ENCODE data around the gene RNASEL.

RNASEL gene

GRCh38 chr1:182604175-182605164, 15.4 kb upstream of the RNASEL start, which contains the start of gene RGS16 (continued):
- no peak; the same call in 1 of the 2 replicates for TF ChIP-seq ZNF18 (tag by site-specific recombination; IDR thresholded peaks at IDR 0.05)
- TF ChIP-seq GFI1B (tag by site-specific recombination; IDR thresholded peaks at IDR 0.05), result peak; percentile 65; the same call in 1 of the 2 replicates
- peak; percentile 70 for TF ChIP-seq ZNF610 (tag by site-specific recombination; IDR thresholded peaks at IDR 0.05; ENCODE audit: borderline replicate concordance)
- no peak for TF ChIP-seq ZNF214 (tag by site-specific recombination; IDR thresholded peaks at IDR 0.05; ENCODE audit: borderline replicate concordance)
- TF ChIP-seq ZNF544 (tag by site-specific recombination; IDR thresholded peaks at IDR 0.05), result no peak
- TF ChIP-seq ZNF654 (tag by site-specific recombination; IDR thresholded peaks at IDR 0.05; ENCODE audit: low read depth), result no peak
- no peak for TF ChIP-seq ZNF514 (tag by site-specific recombination; IDR thresholded peaks at IDR 0.05)
- TF ChIP-seq ZNF37A (tag by site-specific recombination; IDR thresholded peaks at IDR 0.05), result no peak
- no peak for TF ChIP-seq ZNF26 (tag by site-specific recombination; IDR thresholded peaks at IDR 0.05)
- peak; percentile 81; the same call in 1 of the 2 replicates for TF ChIP-seq ZNF624 (tag by site-specific recombination; IDR thresholded peaks at IDR 0.05)
- TF ChIP-seq, protein P1, sequence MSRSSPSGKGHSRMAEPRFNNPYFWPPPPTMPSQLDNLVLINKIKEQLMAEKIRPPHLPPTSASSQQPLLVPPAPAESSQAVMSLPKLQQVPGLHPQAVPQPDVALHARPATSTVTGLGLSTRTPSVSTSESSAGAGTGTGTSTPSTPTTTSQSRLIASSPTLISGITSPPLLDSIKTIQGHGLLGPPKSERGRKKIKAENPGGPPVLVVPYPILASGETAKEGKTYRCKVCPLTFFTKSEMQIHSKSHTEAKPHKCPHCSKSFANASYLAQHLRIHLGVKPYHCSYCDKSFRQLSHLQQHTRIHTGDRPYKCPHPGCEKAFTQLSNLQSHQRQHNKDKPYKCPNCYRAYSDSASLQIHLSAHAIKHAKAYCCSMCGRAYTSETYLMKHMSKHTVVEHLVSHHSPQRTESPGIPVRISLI (tag by site-specific recombination; IDR thresholded peaks at IDR 0.05), result no peak
- TF ChIP-seq SP2 (tag by site-specific recombination; IDR thresholded peaks at IDR 0.05), result peak; percentile 83
- TF ChIP-seq, protein P2, sequence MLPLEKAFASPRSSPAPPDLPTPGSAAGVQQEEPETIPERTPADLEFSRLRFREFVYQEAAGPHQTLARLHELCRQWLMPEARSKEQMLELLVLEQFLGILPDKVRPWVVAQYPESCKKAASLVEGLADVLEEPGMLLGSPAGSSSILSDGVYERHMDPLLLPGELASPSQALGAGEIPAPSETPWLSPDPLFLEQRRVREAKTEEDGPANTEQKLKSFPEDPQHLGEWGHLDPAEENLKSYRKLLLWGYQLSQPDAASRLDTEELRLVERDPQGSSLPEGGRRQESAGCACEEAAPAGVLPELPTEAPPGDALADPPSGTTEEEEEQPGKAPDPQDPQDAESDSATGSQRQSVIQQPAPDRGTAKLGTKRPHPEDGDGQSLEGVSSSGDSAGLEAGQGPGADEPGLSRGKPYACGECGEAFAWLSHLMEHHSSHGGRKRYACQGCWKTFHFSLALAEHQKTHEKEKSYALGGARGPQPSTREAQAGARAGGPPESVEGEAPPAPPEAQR (tag by site-specific recombination; IDR thresholded peaks at IDR 0.05), result no peak
- peak; percentile 79 for TF ChIP-seq KLF1 (tag by site-specific recombination; IDR thresholded peaks at IDR 0.05)
- TF ChIP-seq, protein P3, sequence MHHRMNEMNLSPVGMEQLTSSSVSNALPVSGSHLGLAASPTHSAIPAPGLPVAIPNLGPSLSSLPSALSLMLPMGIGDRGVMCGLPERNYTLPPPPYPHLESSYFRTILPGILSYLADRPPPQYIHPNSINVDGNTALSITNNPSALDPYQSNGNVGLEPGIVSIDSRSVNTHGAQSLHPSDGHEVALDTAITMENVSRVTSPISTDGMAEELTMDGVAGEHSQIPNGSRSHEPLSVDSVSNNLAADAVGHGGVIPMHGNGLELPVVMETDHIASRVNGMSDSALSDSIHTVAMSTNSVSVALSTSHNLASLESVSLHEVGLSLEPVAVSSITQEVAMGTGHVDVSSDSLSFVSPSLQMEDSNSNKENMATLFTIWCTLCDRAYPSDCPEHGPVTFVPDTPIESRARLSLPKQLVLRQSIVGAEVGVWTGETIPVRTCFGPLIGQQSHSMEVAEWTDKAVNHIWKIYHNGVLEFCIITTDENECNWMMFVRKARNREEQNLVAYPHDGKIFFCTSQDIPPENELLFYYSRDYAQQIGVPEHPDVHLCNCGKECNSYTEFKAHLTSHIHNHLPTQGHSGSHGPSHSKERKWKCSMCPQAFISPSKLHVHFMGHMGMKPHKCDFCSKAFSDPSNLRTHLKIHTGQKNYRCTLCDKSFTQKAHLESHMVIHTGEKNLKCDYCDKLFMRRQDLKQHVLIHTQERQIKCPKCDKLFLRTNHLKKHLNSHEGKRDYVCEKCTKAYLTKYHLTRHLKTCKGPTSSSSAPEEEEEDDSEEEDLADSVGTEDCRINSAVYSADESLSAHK (tag by site-specific recombination; IDR thresholded peaks at IDR 0.05), result no peak
- TF ChIP-seq ZFP37 (tag by site-specific recombination; IDR thresholded peaks at IDR 0.05), result no peak; the same call in 1 of the 2 replicates
- no peak for TF ChIP-seq ZNF398 (tag by site-specific recombination; IDR thresholded peaks at IDR 0.05)
- peak; percentile 98 for TF ChIP-seq ZBTB44 (tag by site-specific recombination; IDR thresholded peaks at IDR 0.05)
- TF ChIP-seq ZNF16 (tag by site-specific recombination; IDR thresholded peaks at IDR 0.05; ENCODE audit: low read depth), result no peak
- TF ChIP-seq, protein P4, sequence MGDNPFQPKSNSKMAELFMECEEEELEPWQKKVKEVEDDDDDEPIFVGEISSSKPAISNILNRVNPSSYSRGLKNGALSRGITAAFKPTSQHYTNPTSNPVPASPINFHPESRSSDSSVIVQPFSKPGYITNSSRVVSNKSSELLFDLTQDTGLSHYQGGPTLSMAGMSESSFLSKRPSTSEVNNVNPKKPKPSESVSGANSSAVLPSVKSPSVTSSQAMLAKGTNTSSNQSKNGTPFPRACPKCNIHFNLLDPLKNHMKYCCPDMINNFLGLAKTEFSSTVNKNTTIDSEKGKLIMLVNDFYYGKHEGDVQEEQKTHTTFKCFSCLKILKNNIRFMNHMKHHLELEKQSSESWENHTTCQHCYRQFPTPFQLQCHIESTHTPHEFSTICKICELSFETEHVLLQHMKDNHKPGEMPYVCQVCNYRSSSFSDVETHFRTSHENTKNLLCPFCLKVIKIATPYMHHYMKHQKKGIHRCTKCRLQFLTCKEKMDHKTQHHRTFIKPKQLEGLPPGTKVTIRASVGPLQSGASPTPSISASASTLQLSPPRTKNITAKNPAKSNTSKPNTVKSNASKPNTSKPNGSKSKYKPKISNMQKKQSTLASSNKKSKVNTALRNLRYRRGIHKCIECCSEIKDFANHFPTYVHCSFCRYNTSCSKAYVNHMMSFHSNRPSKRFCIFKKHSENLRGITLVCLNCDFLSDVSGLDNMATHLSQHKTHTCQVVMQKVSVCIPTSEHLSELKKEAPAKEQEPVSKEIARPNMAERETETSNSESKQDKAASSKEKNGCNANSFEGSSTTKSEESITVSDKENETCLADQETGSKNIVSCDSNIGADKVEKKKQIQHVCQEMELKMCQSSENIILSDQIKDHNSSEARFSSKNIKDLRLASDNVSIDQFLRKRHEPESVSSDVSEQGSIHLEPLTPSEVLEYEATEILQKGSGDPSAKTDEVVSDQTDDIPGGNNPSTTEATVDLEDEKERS (tag by site-specific recombination; IDR thresholded peaks at IDR 0.05), result no peak
- no peak for TF ChIP-seq ZNF354C (tag by site-specific recombination; IDR thresholded peaks at IDR 0.05; ENCODE audit: borderline replicate concordance, low read depth)
- TF ChIP-seq ZNF169 (tag by site-specific recombination; IDR thresholded peaks at IDR 0.05), result no peak
- no peak for TF ChIP-seq HOXC10 (CRISPR knock-in tag; IDR thresholded peaks at IDR 0.05)

All from HEK293 (cell line).